Daoy (cell line): Measurements from ENCODE around the gene CCIN. TPM values are rescaled to one million over a fixed set of nuclear protein-coding genes. Genes with fewer than 3 reads are reported as not detected.

ENCODE experiments used
- DNase-seq: peaks from one replicate; pipeline ENCODE4 v3.0.0-alpha.2; 2015; ENCODE audit warnings: low read depth
- total RNA-seq: library from RNA; depleted of rRNA; stranded (reverse); fragments of >200 nt; shearing (Covaris generic); gene quantifications from 2 replicates; pipeline ENCODE4 v1.2.3, GENCODE V29; 2014

The CCIN gene
- total RNA-seq, 1 experiment from 2014 or later: 0.74 TPM

GRCh38 chr9:36190388-36191289, 21.5 kb downstream of the CCIN start, which contains the start of gene CLTA:
CLTA (plus strand) TSS chr9:36190921; CDS start chr9:36191057, 136 bp downstream.
- DNase-seq: peak; percentile 100

- peak; percentile 36 for DNase-seq
Measured at GRCh38 chr9:36191290-36191645, 22.1 kb downstream of the CCIN start.

GRCh38 chr9:36191686-36192085, 22.5 kb downstream of the CCIN start:
- DNase-seq: no peak

GRCh38 chr9:36192196-36192595, 23.0 kb downstream of the CCIN start:
- DNase-seq: peak; percentile 31

- no peak for DNase-seq
Measured at GRCh38 chr9:36193023-36193422, 23.8 kb downstream of the CCIN start.

- DNase-seq: no peak
Measured at GRCh38 chr9:36194326-36195000, 25.3 kb downstream of the CCIN start.

- peak; percentile 19 for DNase-seq
Measured at GRCh38 chr9:36204906-36205547, 35.8 kb downstream of the CCIN start.

- no peak for DNase-seq
Measured at GRCh38 chr9:36207016-36207415, 37.8 kb downstream of the CCIN start.

- DNase-seq: no peak
Measured at GRCh38 chr9:36207546-36208012, 38.4 kb downstream of the CCIN start.

GRCh38 chr9:36208521-36209253, 39.5 kb downstream of the CCIN start:
- no peak for DNase-seq

- DNase-seq: no peak
Measured at GRCh38 chr9:36210722-36211121, 41.5 kb downstream of the CCIN start.

- no peak for DNase-seq
Measured at GRCh38 chr9:36211510-36211909, 42.3 kb downstream of the CCIN start.

GRCh38 chr9:36213387-36213786, 44.2 kb downstream of the CCIN start:
- DNase-seq: no peak

- DNase-seq: no peak
Measured at GRCh38 chr9:36213989-36214388, 44.8 kb downstream of the CCIN start.

GRCh38 chr9:36214571-36214970, 45.4 kb downstream of the CCIN start:
- no peak for DNase-seq

GRCh38 chr9:36217256-36217968, 48.2 kb downstream of the CCIN start:
- no peak for DNase-seq

- DNase-seq: no peak
Measured at GRCh38 chr9:36218011-36218410, 48.8 kb downstream of the CCIN start.

- no peak for DNase-seq
Measured at GRCh38 chr9:36218411-36218901, 49.3 kb downstream of the CCIN start.
